AG04450 (cell line): ENCODE results near the gene FOLR2. TPM values are rescaled to one million over a fixed set of nuclear protein-coding genes. Genes with fewer than 3 reads are reported as not detected.

ENCODE experiments used
- CTCF ChIA-PET: fragments of 300-600, 350-600 bp; formaldehyde crosslinking; extraction: SDS; loops from one replicate; lab custom pipeline; 2022; ENCODE audit warnings: antibody characterized with exemption, inconsistent platforms; lab: Charles Lee
- POLR2A ChIA-PET: fragments of 350-600 bp; formaldehyde crosslinking; extraction: SDS; loops from one replicate; lab custom pipeline; 2021; ENCODE audit warnings: antibody characterized with exemption, inconsistent platforms; lab: Yijun Ruan, JAX
- DNase-seq: peaks from one replicate; pipeline ENCODE4 v3.0.0-alpha.2; 2011; ENCODE audit warnings: low read depth, low spot score
- H3K27ac ChIP-seq: one replicate; pipeline ENCODE4 v1.5.1; 2012; ENCODE audit warnings: low read depth, low read length, control low read depth
- H3K27me3 ChIP-seq: one replicate; pipeline ENCODE4 v1.6.0; 2012; ENCODE audit warnings: low read length; ENCODE audit not compliant: control insufficient read depth, insufficient read depth
- H3K4me3 ChIP-seq: 2 replicates; pipeline ENCODE4 v1.5.1; 2011; ENCODE audit warnings: mild to moderate bottlenecking, low read depth, low read length, control low read depth
- H3K9me3 ChIP-seq: 2 replicates; pipeline ENCODE4 v1.5.1; 2012; ENCODE audit warnings: low read length; ENCODE audit not compliant: control insufficient read depth, insufficient read depth
- polyA plus RNA-seq: library from polyadenylated mRNA; depleted of rRNA; stranded (reverse); fragments of >200 nt; gene quantifications from 2 replicates; pipeline ENCODE4 v1.2.3, GENCODE V29; 2011
- TF ChIP-seq, protein P1 (sequence below): IDR thresholded peaks from 2 replicates; pipeline ENCODE4 v1.5.1; 2011; ENCODE audit warnings: low read depth, low read length, control low read depth, inconsistent platforms

Gene FOLR2
- polyA plus RNA-seq, 1 experiment: not detected

DNA sequence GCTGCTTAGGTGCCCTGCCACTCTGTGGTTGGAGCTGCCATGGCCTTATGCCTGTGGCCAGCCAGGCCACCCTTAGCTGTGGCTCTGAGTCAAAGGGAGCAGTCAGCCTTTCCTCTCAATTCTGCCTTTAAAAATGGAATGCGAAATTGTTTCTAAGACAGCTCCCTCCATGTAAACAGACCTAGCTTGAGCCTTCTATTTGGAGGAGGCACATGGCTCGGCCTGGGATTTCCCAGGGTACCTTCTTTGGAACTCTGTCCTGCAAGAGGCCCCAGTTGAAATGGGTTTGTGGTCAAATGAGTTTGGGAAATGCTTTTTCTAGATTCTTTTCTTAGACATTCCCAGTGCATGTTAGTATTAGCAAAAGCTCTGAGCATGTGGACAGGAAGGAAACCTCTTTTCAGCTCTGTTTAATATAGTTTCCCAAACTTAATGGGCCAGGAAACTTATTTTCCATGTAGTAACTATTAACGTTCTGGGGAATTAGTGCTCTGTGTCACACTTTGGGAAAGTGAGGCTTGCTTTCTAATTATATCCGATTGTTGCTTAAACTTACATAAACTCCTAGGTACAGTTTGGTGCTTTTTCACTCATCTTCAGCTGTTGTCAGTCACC is 19.6 kb downstream of the FOLR2 start:
- H3K27me3 ChIP-seq: peaks cover 11% of the 10 kb centered on the region
- peaks cover 3% of the 10 kb centered on the region; the same call in 1 of the 2 replicates for H3K9me3 ChIP-seq
- TF ChIP-seq, protein P1, sequence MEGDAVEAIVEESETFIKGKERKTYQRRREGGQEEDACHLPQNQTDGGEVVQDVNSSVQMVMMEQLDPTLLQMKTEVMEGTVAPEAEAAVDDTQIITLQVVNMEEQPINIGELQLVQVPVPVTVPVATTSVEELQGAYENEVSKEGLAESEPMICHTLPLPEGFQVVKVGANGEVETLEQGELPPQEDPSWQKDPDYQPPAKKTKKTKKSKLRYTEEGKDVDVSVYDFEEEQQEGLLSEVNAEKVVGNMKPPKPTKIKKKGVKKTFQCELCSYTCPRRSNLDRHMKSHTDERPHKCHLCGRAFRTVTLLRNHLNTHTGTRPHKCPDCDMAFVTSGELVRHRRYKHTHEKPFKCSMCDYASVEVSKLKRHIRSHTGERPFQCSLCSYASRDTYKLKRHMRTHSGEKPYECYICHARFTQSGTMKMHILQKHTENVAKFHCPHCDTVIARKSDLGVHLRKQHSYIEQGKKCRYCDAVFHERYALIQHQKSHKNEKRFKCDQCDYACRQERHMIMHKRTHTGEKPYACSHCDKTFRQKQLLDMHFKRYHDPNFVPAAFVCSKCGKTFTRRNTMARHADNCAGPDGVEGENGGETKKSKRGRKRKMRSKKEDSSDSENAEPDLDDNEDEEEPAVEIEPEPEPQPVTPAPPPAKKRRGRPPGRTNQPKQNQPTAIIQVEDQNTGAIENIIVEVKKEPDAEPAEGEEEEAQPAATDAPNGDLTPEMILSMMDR: no peak
- no peak overlapping the region for H3K27ac ChIP-seq
- no peak for DNase-seq
- POLR2A ChIA-PET: interaction anchor here (0.5 to 0.6 kb wide), 2 partner anchors 76 to 188 kb away, joined by 3 read pairs; no protein-coding TSS in a partner anchor
- CTCF ChIA-PET: interaction anchor here (0.7 to 5.4 kb wide), 8 partner anchors 92 to 259 kb away, joined by 3 to 34 read pairs (median 3); no protein-coding TSS in a partner anchor
- H3K4me3 ChIP-seq: no peak overlapping the region

DNA sequence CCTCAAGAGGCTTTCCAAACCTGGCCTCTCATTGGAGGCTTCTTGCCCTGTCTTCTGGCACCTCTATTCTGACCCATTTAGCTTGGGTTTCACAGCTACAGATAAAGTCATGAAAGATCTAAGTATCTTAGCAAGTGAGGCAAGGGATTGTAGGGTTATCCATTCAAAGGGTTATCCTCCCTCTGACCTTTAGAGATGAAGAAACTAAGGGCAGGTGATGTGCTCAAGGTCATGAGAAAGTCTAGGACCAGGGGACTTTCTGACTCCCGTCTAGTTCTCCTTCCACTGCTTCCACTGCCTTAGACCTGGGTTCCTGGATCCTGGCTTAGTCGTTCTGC is 20.1 kb downstream of the FOLR2 start:
- ChIA-PET POLR2A (no interaction called here), CTCF (interaction anchor here (1.2 to 5.4 kb wide), 10 partner anchors 9 to 260 kb away, joined by 3 to 34 read pairs (median 7); no protein-coding TSS in a partner anchor)
- TF ChIP-seq, protein P1: no peak

DNA sequence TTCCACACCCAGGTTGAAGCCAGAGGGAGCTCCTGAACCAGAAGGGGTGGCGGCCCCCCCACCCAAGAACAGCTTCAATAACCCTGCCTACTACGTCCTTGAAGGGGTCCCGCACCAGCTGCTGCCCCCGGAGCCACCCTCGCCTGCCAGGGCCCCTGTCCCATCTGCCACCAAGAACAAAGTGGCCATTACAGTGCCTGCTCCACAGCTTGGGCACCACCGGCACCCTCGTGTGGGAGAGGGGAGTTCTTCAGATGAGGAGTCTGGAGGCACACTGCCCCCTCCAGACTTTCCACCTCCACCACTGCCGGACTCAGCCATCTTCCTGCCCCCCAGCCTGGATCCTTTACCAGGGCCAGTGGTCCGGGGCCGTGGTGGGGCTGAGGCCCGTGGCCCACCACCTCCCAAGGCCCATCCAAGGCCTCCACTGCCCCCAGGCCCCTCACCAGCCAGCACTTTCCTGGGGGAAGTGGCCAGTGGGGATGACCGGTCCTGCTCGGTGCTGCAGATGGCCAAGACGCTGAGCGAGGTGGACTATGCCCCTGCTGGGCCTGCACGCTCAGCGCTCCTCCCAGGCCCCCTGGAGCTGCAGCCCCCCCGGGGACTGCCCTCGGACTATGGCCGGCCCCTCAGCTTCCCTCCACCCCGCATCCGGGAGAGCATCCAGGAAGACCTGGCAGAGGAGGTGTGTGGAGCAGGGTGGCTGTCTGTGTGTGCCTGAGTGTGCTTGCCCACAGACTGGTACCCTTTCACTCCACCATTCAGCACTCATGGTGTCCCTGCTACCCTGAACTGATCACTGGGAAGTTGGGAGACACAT is 20.7 kb downstream of the FOLR2 start:
- Histone ChIP-seq H3K9me3 (peaks cover 3% of the 10 kb centered on the region; the same call in 1 of the 2 replicates), H3K4me3 (no peak overlapping the region), H3K27me3 (peaks cover 20% of the 10 kb centered on the region), H3K27ac (no peak overlapping the region)
- ChIA-PET POLR2A (interaction anchor here (0.6 to 1.3 kb wide), 4 partner anchors 13 to 193 kb away, joined by 3 to 4 read pairs (median 3); partner anchors contain the start of genes ANAPC15 and INPPL1), CTCF (interaction anchor here (0.6 to 5.4 kb wide), 14 partner anchors 9 to 260 kb away, joined by 3 to 34 read pairs (median 4); no protein-coding TSS in a partner anchor)
- no peak for DNase-seq
- TF ChIP-seq, protein P1: no peak

More for the DNA sequence above, 20.1 kb downstream of the FOLR2 start:
- Histone ChIP-seq H3K27ac (no peak overlapping the region), H3K4me3 (no peak overlapping the region), H3K27me3 (peaks cover 15% of the 10 kb centered on the region), H3K9me3 (peaks cover 3% of the 10 kb centered on the region; the same call in 1 of the 2 replicates)
- DNase-seq: no peak

DNA sequence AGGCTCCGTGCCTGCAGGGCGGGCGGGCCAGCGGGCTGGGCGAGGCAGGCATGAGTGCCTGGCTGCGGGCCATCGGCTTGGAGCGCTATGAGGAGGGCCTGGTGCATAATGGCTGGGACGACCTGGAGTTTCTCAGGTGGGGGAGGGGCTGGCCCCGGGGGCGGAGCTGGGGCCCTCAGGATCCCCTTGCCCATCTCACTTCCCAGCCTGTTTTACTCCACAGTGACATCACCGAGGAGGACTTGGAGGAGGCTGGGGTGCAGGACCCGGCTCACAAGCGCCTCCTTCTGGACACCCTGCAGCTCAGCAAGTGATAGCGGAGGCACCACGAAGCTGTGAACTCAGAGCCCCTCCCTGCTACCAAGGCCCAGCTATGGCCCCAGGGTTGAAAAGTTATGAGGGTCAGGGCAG is 21.5 kb downstream of the FOLR2 start:
- no peak for DNase-seq
- Histone ChIP-seq H3K27me3 (peaks cover 27% of the 10 kb centered on the region), H3K27ac (no peak overlapping the region), H3K4me3 (no peak overlapping the region), H3K9me3 (peaks cover 4% of the 10 kb centered on the region; the same call in 1 of the 2 replicates)
- ChIA-PET CTCF (interaction anchor here (0.6 to 5.4 kb wide), 14 partner anchors 9 to 261 kb away, joined by 3 to 34 read pairs (median 4); no protein-coding TSS in a partner anchor), POLR2A (interaction anchor here (1.1 to 1.3 kb wide), 3 partner anchors 15 to 192 kb away, joined by 3 to 4 read pairs (median 3); partner anchors contain the start of gene ANAPC15)
- TF ChIP-seq, protein P1: peak; percentile 79
